HG02970 (cell line): ENCODE measurements around the gene FLRT1.

ENCODE experiments used
- ATAC-seq: cut with Tn5 transposase; IDR thresholded peaks from one replicate; pipeline ENCODE4 v1.9.1; 2021; ENCODE audit warnings: mild to moderate bottlenecking, moderate library complexity, moderate number of reproducible peaks; ENCODE audit not compliant: unreplicated experiment, low FRiP score

Gene FLRT1

DNA sequence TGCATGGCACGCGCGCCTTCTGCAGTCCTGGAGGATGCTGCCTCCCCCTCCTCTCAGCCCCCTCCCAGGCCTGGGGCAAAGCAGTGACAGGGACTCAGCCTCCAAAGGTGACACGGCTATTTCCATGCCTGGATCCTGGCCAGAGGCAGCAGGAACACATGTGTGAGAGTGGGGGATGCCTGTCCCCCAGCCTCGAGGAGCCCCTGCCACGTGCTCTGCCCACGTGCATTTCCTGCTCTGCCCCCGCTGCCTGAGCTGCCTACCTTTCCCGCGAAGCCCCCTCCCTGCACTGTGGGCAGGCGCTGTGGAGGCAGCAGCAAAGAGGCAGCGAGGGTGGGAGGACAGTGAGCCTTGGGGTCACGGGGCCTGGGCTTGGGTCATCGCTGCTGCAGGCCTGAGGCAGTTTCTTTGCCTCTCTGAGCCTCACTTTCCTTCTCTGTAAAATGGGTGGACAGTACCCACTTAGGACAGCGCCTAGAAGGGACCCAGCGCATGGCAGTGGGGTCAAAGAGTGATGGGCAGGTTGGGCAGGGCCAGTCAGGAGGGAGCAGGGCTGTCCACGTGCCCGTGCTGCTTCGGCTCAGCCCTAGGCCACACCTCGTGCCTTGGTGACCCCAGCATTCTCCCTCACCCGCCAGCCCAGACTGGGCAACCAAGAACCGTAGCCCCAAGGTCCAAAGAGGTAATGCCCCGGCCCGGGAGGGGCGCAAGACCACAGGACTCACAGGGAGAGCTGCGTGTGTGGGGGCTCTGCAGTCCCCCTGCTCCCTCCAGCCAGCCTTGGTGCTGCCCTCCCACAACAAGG, 48.6 kb downstream of the FLRT1 start:
- ATAC-seq, result no peak

DNA sequence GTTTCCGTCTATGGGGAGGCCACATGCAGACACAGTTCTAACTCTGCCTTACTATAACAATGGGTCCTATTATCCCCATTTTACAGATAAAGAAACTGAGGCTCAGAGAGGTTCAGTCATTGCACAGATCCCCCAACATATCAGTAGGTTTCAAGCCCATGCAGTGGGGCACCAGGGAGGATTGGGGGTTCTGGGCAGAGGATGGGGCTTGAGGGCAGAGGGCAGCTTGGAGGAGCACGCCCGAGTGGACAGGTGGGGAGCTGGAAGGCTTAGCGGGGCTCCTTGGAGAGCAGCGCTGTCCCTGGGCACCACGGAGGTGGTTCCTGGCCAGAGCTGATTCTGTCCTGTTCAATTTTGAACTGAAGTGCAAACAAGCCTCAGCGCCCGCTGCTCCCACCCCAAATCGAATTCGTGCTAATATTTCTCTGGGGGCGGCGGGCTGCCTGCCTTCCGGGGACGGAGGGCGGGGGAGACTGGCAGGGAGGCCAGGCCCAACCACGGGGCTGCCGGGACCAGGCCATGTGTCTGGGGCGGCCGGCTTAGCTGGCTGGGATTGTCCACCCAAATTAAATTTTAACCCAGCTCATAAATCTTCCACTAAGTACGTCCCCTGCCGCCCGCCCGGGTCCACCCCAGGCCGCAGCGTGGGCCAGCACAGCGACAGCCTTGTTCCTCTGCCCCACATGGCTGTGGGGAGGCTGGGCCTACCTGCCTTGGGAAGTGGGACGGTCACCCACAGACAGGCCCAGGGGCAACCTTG, 49.4 kb downstream of the FLRT1 start:
- no peak for ATAC-seq
